GM19240 (cell line): Measurements from ENCODE around the gene ARL2BP.
"Not testable (repeated sequence)": the region's sequence is repeated elsewhere in the genome, so short reads cannot be mapped to it uniquely, and the experiment has no call there.

ENCODE experiments used
- DNase-seq: peaks from one replicate; pipeline ENCODE4 v3.0.0; 2011; ENCODE audit warnings: low spot score; ENCODE audit not compliant: insufficient read length

Gene ARL2BP

GRCh38 chr16:57244767-57245471 is at the start of gene ARL2BP:
Gene ARL2BP (plus strand): TSS chr16:57245259. CDS start chr16:57245368, 109 bp downstream.
- peak; percentile 95 for DNase-seq

- no peak for DNase-seq
Observed at GRCh38 chr16:57196286-57196685, 48.8 kb upstream of the ARL2BP start.

- no peak for DNase-seq
Observed at GRCh38 chr16:57196753-57197152, 48.3 kb upstream of the ARL2BP start.

GRCh38 chr16:57200321-57200720 is 44.7 kb upstream of the ARL2BP start:
- not testable (repeated sequence) for DNase-seq

- DNase-seq = not testable (repeated sequence)
Observed at GRCh38 chr16:57200926-57201325, 44.1 kb upstream of the ARL2BP start.

GRCh38 chr16:57202095-57202886 is 42.8 kb upstream of the ARL2BP start:
- no peak for DNase-seq

GRCh38 chr16:57203451-57203850 is 41.6 kb upstream of the ARL2BP start:
- DNase-seq = no peak

GRCh38 chr16:57204675-57205074 is 40.4 kb upstream of the ARL2BP start:
- no peak for DNase-seq

- no peak for DNase-seq
Observed at GRCh38 chr16:57208926-57209325, 36.1 kb upstream of the ARL2BP start.

- no peak for DNase-seq
Observed at GRCh38 chr16:57209780-57210179, 35.3 kb upstream of the ARL2BP start.

GRCh38 chr16:57213462-57213861 is 31.6 kb upstream of the ARL2BP start:
- DNase-seq = no peak

- DNase-seq = no peak
Observed at GRCh38 chr16:57216968-57217367, 28.1 kb upstream of the ARL2BP start.

GRCh38 chr16:57223057-57223456 is 22.0 kb upstream of the ARL2BP start:
- DNase-seq = no peak

GRCh38 chr16:57224651-57225335 is 20.3 kb upstream of the ARL2BP start:
- no peak for DNase-seq

- no peak for DNase-seq
Observed at GRCh38 chr16:57225978-57226377, 19.1 kb upstream of the ARL2BP start.

GRCh38 chr16:57226701-57227621 is 18.1 kb upstream of the ARL2BP start:
- no peak for DNase-seq

- no peak for DNase-seq
Observed at GRCh38 chr16:57229079-57229478, 16.0 kb upstream of the ARL2BP start.

GRCh38 chr16:57231821-57232350 is 13.2 kb upstream of the ARL2BP start:
- no peak for DNase-seq

GRCh38 chr16:57233944-57234706 is 10.9 kb upstream of the ARL2BP start:
- DNase-seq = no peak

GRCh38 chr16:57234707-57235092 is 10.4 kb upstream of the ARL2BP start:
- no peak for DNase-seq
